Neural progenitor cell (in vitro differentiated cells): ENCODE results near the gene RAB1A.

ENCODE experiments used
- EZH2 ChIP-seq: fragments of 200-600 bp; sonication (generic); IDR thresholded peaks from 2 replicates; pipeline ENCODE4 v1.6.1; 2017; ENCODE audit warnings: antibody characterized with exemption, mild to moderate bottlenecking, moderate library complexity
- TF ChIP-seq, protein P1 (sequence below): fragments of 200-600 bp; sonication (generic); IDR thresholded peaks from 2 replicates; pipeline ENCODE4 v1.5.1; 2017; ENCODE audit warnings: antibody characterized with exemption, mild to moderate bottlenecking

GRCh38 chr2:65136253-65136652, 6.3 kb upstream of the RAB1A start:
- TF ChIP-seq EZH2: no peak
- TF ChIP-seq, protein P1, sequence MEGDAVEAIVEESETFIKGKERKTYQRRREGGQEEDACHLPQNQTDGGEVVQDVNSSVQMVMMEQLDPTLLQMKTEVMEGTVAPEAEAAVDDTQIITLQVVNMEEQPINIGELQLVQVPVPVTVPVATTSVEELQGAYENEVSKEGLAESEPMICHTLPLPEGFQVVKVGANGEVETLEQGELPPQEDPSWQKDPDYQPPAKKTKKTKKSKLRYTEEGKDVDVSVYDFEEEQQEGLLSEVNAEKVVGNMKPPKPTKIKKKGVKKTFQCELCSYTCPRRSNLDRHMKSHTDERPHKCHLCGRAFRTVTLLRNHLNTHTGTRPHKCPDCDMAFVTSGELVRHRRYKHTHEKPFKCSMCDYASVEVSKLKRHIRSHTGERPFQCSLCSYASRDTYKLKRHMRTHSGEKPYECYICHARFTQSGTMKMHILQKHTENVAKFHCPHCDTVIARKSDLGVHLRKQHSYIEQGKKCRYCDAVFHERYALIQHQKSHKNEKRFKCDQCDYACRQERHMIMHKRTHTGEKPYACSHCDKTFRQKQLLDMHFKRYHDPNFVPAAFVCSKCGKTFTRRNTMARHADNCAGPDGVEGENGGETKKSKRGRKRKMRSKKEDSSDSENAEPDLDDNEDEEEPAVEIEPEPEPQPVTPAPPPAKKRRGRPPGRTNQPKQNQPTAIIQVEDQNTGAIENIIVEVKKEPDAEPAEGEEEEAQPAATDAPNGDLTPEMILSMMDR: no peak
